ENCODE data around the gene ANGPTL5.

DNA sequence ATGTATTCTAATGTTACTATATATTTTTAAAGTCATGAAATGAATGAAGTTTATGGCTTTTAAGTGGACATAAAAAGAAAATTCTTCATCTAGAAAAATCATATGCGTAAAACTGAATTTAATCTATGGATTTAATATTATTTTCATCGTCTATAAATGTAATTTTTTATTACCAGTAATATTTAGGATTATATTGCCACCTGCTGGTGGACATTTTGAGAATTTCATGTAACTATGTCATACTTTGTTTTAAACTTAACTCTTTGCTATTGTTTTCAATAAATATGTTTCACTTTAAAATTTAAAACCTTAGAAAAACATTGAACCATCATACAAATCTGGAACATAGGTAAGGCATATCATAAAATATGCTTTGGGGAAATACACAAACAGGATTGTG, 68.1 kb downstream of the ANGPTL5 start:
- TF ChIP-seq GATA2 (IDR thresholded peaks at IDR 0.05; ENCODE audit: low read depth, low read length) (no peak), GATA3 (IDR thresholded peaks at IDR 0.05; ENCODE audit: low read depth, low read length) (no peak)

Measured in SH-SY5Y (cell line).